ENCODE measurements around the gene GRM7. TPM values are rescaled to one million over a fixed set of nuclear protein-coding genes. Genes with fewer than 3 reads are reported as not detected.

Gene GRM7
- polyA plus RNA-seq, 4 donors: 2.0 to 3.4 (median 2.3) TPM

- no peak for DNase-seq (ENCODE audit: low read depth in 4 of 4, low spot score in 2 of 4)
These were observed 245.7 kb downstream of the GRM7 start for GRCh38 chr3:7106635-7107034.

GRCh38 chr3:7112523-7113056 is 251.7 kb downstream of the GRM7 start:
- DNase-seq (ENCODE audit: low read depth in 4 of 4, low spot score in 2 of 4): no peak

- no peak for DNase-seq (ENCODE audit: low read depth in 4 of 4, low spot score in 2 of 4)
These were observed 283.9 kb downstream of the GRM7 start for GRCh38 chr3:7144697-7145308.

- no peak for DNase-seq (ENCODE audit: low read depth in 4 of 4, low spot score in 2 of 4)
These were observed 285.6 kb downstream of the GRM7 start for GRCh38 chr3:7146529-7146928.

GRCh38 chr3:7158516-7158915 is 297.6 kb downstream of the GRM7 start:
- DNase-seq (ENCODE audit: low read depth in 4 of 4, low spot score in 2 of 4): no peak

GRCh38 chr3:7160689-7161088 is 299.8 kb downstream of the GRM7 start:
- no peak for DNase-seq (ENCODE audit: low read depth in 4 of 4, low spot score in 2 of 4)

- no peak for DNase-seq (ENCODE audit: low read depth in 4 of 4, low spot score in 2 of 4)
These were observed 305.5 kb downstream of the GRM7 start for GRCh38 chr3:7166460-7166859.

- DNase-seq (ENCODE audit: low read depth in 4 of 4, low spot score in 2 of 4): no peak
These were observed 310.6 kb downstream of the GRM7 start for GRCh38 chr3:7171493-7171892.

GRCh38 chr3:7172996-7173395 is 312.1 kb downstream of the GRM7 start:
- DNase-seq (ENCODE audit: low read depth in 4 of 4, low spot score in 2 of 4): no peak

GRCh38 chr3:7188551-7188950 is 327.6 kb downstream of the GRM7 start:
- DNase-seq (ENCODE audit: low read depth in 4 of 4, low spot score in 2 of 4): no peak

- no peak for DNase-seq (ENCODE audit: low read depth in 4 of 4, low spot score in 2 of 4)
These were observed 329.2 kb downstream of the GRM7 start for GRCh38 chr3:7190095-7190494.

- no peak for DNase-seq (ENCODE audit: low read depth in 4 of 4, low spot score in 2 of 4)
These were observed 332.4 kb downstream of the GRM7 start for GRCh38 chr3:7193269-7193668.

- DNase-seq (ENCODE audit: low read depth in 4 of 4, low spot score in 2 of 4): no peak
These were observed 333.3 kb downstream of the GRM7 start for GRCh38 chr3:7194071-7194835.

GRCh38 chr3:7195934-7196333 is 335.0 kb downstream of the GRM7 start:
- DNase-seq (ENCODE audit: low read depth in 4 of 4, low spot score in 2 of 4): no peak

- no peak for DNase-seq (ENCODE audit: low read depth in 4 of 4, low spot score in 2 of 4)
These were observed 340.9 kb downstream of the GRM7 start for GRCh38 chr3:7201784-7202183.

- no peak for DNase-seq (ENCODE audit: low read depth in 4 of 4, low spot score in 2 of 4)
These were observed 343.3 kb downstream of the GRM7 start for GRCh38 chr3:7203969-7204847.

GRCh38 chr3:7204848-7205156 is 343.9 kb downstream of the GRM7 start:
- DNase-seq (ENCODE audit: low read depth in 4 of 4, low spot score in 2 of 4): no peak

GRCh38 chr3:7205535-7205934 is 344.6 kb downstream of the GRM7 start:
- DNase-seq (ENCODE audit: low read depth in 4 of 4, low spot score in 2 of 4): no peak

GRCh38 chr3:7205962-7206361 is 345.0 kb downstream of the GRM7 start:
- DNase-seq (ENCODE audit: low read depth in 4 of 4, low spot score in 2 of 4): no peak

- DNase-seq (ENCODE audit: low read depth in 4 of 4, low spot score in 2 of 4): no peak
These were observed 346.2 kb downstream of the GRM7 start for GRCh38 chr3:7207125-7207524.

GRCh38 chr3:7207928-7208327 is 347.0 kb downstream of the GRM7 start:
- no peak for DNase-seq (ENCODE audit: low read depth in 4 of 4, low spot score in 2 of 4)
